Hepatocyte (in vitro differentiated cells): ENCODE results near the gene KCNJ9.

Experiments used
- EZH2phosphoT487 ChIP-seq: fragments of 200-600 bp; sonication (generic); IDR thresholded peaks from one replicate; pipeline ENCODE4 v1.6.1; 2018; ENCODE audit warnings: antibody characterized with exemption, mild to moderate bottlenecking, low read depth, moderate library complexity; ENCODE audit not compliant: unreplicated experiment, severe bottlenecking
- TF ChIP-seq, protein P1 (sequence below): fragments of 200-600 bp; sonication (generic); IDR thresholded peaks from 2 replicates; pipeline ENCODE4 v1.5.1; 2016; ENCODE audit warnings: antibody characterized with exemption, mild to moderate bottlenecking; ENCODE audit not compliant: poor library complexity

GRCh38 chr1:160139840-160140239, 58.5 kb downstream of the KCNJ9 start:
- no peak for TF ChIP-seq EZH2phosphoT487
- TF ChIP-seq, protein P1, sequence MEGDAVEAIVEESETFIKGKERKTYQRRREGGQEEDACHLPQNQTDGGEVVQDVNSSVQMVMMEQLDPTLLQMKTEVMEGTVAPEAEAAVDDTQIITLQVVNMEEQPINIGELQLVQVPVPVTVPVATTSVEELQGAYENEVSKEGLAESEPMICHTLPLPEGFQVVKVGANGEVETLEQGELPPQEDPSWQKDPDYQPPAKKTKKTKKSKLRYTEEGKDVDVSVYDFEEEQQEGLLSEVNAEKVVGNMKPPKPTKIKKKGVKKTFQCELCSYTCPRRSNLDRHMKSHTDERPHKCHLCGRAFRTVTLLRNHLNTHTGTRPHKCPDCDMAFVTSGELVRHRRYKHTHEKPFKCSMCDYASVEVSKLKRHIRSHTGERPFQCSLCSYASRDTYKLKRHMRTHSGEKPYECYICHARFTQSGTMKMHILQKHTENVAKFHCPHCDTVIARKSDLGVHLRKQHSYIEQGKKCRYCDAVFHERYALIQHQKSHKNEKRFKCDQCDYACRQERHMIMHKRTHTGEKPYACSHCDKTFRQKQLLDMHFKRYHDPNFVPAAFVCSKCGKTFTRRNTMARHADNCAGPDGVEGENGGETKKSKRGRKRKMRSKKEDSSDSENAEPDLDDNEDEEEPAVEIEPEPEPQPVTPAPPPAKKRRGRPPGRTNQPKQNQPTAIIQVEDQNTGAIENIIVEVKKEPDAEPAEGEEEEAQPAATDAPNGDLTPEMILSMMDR, result no peak
